Hematopoietic multipotent progenitor cell (in vitro differentiated cells): ENCODE results near the gene SGTA. TPM values are rescaled to one million over a fixed set of nuclear protein-coding genes. Genes with fewer than 3 reads are reported as not detected.

Experiments
- DNase-seq, 3 donors: peaks; one replicate each; pipeline ENCODE4 v3.0.0-alpha.2; 2011 to 2015; ENCODE audit warnings: low read depth in 2 of 3, low spot score in 2 of 3
- total RNA-seq: library from RNA; depleted of rRNA; stranded (reverse); fragments of >200 nt; gene quantifications from one replicate; pipeline ENCODE4 v1.2.3, GENCODE V29; 2012

SGTA gene
- total RNA-seq, 1 donor = 50.6 TPM

DNA sequence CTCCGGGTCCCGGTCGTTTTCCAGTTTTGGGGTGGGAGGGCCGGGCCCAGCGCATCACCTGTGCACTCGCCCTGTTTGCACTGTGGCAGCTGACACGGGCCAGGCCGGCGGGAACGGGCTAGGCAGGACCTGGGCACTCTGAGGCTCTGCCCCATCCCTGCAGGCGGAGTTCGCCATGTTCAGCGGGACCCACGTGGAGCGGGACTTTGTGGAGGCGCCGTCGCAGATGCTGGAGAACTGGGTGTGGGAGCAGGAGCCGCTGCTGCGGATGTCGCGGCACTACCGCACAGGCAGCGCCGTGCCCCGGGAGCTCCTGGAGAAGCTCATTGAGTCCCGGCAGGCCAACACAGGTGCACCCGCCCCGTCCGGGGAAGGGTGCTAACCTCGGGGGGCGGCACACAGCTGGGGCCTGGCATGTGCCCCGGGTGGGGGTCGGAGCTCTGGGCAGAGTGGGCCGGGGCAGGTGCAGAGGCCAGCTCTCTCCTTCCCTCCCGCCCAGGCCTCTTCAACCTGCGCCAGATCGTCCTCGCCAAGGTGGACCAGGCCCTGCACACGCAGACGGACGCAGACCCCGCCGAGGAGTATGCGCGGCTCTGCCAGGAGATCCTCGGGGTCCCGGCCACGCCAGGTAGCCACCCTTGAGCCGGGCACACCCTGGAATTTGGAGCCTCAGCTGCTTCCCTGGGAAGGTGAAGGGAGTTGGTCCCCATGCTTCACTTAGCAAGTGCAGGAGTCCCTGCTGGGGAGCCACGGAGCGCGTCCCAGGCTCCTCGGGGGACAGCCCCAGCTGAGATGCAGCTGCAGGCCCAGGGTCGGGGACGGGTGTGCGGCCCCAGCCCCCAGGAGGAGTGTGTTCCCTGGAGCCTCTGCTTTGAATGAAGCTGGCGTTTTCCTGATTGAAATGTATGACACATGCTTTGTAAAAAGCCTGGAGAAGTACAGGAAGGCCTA lies 27.3 kb upstream of the SGTA start:
- DNase-seq = no peak

DNA sequence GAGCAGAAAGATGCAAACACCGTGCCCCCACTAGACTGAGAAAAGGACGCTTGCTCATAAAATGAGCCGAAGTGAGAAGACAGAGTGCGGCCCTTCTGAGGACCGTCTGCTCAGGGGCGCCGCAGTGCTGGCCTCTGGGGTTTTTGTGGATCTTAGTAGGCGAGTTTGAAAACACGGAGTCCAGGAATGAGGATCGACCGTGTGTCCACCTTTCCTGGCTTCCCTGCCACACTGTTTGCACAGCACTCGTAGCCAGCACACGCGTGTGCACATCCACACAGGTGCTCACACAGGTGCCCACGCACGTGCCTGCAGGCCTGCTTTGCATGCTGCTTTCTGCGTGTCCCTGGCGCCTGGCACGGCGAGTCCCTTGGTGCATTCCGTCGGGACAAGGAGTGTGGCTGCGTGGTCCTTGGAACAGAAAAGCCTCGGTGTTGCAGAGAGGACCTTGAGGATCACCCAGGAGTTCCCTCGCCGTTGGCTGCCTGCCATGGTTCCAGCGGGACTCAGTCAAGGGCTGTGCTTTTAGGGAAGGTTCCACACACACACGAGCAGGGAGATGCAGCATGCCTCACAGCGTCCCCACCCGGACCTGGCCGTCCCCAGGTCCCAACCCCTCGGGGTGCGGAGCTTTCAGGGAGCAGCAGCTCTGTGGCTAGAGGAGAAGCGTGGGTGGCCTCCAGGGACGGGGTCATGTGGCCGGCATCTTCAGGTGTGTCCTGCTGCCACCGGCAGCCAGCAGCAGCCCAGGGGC lies 26.5 kb upstream of the SGTA start:
- no peak for DNase-seq

DNA sequence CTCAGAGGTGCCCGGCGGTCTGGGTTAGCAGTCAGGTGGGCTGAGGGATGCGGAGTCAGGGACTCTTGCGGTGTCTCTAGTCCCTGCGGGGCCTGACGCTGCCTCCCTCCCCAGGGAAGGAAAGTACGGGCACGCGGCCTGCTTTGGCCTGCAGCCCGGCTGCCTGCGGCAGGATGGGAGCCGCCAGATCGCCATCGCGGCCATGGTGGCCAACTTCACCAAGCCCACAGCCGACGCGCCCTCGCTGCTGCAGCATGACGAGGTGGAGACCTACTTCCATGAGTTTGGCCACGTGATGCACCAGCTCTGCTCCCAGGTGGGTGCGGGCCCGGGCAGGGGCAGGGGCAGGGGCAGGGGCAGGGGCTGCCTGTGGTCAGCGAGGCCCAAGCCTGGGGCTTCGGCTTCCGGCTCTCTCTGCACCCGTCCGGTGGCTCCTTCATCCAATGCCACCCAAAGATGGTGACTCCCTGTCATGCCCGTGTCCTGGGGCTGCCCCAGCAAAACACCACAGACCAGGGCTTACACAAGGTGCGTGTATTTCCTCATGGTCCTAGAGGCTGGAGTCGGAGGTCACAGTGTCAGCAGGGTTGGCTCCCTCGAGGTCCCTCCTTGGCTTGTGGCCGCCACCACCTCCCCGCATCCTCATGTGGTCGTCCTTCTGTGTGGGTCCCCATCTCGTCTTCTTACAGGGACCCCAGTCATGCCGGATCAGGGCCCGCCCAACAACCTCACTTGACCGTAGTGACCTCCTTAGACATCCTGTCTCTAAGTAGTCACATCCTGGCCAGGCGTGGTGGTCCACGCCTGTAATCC lies 25.3 kb upstream of the SGTA start:
- DNase-seq = no peak

DNA sequence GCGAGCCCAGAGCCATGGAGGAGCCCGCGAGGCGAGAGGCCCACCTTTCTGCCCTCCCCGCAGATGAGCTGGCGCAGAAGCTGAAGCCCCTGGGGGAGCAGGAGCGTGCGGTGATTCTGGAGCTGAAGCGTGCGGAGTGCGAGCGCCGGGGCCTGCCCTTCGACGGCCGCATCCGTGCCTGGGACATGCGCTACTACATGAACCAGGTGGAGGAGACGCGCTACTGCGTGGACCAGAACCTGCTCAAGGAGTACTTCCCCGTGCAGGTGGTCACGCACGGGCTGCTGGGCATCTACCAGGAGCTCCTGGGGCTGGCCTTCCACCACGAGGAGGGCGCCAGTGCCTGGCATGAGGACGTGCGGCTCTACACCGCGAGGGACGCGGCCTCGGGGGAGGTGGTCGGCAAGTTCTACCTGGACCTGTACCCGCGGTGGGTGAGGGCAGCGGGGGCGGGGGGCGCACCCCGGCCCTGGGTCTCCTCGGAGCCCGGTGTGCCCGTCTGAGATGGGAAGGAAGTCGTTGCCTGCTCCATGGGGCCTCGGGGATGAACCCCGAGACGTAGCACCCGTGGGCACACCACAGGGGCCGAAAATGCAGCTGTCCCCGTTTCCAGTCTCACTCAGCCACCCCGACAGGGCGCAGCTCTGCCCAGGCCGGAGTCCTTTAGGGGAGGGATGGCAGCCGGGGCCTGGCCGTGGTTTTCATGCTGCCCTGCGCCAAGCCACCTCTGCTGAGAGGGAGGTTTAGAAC lies 24.5 kb upstream of the SGTA start:
- DNase-seq = no peak

DNA sequence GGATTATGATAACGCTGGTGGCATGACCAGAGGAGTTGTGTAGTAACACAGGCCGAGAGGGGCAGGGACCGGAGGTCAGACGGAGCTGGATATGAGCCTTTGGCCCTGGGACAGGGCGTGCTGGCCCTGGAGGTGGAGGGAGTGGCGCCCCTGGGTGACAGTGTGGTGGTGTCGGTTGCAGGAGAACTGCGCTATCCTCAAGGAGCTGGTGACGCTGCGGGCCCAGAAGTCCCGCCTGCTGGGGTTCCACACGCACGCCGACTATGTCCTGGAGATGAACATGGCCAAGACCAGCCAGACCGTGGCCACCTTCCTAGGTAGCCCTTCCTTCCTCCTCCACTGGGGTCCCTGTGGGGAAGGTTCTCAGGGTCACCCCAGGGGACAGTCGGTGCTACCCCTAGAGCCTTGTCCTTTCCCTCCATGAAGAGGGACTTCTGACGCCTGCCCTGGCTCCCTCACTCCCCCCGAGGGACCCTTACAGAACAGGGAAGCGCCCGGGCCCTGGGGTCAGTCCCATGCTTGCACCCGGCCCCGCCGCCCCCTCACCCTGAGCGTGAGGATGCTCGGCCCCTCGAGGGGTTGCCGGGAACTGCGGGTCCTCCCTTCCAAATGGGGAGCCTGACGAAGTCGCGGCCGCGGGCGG lies 23.8 kb upstream of the SGTA start:
- no peak for DNase-seq

DNA sequence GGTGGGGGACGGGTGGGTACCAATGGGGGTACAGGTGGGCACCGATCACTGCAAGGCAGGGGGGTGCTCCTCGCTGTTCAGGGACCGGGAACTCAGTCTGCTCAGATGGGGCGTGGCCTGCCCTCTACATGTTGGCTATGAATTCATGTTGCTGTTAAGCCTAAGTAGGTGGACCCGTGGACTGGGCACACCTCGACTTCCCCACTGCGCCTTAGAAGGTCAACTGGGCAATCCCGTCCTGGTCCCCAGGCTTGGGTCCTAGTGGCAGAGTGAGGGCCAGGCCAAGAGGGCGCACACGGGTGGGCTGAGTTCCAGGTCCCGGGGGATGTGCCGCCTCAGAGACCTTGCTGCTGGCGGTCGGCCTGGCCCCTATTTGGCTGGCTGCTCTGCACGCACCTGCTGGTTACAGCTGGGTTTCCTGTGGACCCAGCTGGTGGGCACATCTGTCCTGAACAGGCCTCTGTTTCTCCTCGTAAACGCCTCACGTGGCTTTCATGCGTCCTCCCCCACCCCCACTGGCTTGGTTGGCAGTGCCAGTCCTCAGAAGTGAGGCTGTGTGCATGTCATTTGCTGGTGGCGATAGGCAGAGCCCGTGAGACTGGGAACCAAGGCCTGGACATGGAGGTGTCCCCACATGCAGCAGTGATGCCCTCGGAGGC lies 23.0 kb upstream of the SGTA start:
- DNase-seq = no peak

DNA sequence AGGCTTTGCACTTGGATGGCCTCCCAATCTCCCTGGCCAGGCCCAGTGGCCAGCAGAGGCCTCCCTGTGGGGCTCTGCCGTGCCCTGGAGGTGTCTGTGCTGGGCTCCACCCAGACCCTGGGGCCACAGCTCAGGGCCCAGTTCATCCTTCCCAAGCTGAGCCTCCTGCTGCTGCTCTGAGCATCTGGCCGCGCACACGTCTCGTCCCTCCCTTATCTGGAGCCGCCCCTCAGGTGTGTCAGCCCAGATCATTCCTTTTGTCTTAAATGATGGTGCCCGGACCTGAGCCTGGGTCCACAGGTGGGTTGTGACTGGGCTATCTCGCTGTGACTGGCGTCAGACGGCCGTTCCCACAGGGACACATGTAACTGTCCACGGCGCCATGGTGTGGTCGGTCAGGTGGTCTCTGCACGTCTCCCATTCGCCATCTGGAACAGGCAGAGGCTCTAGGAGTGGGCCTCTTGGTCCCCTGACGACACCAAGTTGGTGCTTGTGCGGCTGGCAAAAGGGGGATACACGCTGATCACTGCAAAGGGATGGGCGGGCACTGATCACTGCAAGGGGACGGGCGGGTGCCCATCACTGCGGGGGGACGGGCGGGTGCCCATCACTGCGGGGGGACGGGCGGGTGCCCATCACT lies 22.3 kb upstream of the SGTA start:
- DNase-seq = no peak

DNA sequence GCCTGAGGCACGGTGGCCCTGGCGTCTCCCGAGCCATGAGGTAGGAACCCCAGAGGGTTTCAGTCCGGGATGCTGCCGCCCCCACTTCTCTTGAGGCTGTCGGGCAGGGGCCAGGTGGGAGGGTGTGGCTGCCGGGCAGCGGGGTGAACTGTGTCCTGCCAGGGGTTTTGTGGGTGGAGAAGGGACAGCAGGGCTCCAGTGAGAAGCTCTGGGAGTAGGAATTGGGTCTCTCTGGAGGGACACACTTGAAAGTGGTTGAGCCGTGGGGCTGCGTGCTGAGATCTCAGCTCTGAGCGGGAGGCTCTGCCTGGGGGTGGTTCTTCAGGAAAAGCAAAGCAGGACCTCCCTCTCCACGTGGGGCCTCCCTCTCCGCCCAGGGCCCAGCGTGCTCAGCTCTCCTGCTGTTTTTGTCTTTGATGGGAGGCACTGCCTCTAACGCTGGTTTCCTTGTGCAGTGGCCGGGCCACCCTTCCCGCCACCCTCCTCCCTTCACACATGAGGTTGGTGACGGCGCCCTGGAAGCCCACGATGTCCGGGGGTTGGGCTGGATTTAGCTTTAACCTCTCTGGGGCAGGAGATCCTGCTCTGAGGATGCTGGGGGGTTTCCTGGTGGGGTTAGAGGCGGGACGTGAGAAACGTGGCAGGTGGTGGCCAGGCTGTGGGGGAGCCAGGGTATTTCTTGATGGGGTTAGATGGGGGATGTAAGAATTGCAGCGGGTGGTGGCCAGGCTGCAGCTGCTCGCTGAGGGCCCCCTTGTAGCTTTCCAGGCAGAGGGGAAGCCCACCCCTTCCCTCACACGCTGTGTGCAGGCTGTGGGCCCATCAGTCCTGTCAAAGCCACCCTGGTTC lies 21.3 kb upstream of the SGTA start:
- DNase-seq = no peak

DNA sequence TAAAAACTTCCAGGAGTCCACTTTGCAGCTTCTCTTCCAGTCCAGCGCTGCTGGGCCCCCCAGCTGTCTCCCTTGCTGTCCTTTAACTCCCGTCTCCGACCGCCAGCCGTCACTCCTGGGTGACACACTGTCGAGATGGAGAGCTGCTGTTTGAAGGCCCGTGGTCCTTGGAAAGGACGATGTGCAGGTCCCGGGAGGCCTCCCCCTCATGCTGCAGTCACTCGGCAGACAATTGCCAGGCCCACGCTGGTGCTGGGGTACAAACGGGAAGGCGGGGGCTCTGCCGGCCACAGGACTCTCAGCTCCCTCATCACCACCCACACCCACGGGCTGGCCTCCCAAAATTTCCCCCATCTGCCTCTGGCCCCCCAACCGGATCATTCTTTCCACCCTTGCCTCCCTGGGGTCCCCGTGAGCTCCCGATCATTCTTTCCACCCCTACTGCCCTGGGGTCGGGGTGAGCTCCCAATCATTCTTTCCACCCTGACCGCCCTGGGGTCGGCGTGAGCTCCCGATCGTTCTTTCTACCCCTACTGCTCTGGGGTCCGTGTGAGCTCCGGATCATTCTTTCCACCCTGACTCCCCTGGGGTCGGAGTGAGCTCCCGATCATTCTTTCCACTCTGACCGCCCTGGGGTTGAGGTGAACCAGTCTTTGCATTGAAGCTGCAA lies 20.5 kb upstream of the SGTA start:
- DNase-seq = no peak

DNA sequence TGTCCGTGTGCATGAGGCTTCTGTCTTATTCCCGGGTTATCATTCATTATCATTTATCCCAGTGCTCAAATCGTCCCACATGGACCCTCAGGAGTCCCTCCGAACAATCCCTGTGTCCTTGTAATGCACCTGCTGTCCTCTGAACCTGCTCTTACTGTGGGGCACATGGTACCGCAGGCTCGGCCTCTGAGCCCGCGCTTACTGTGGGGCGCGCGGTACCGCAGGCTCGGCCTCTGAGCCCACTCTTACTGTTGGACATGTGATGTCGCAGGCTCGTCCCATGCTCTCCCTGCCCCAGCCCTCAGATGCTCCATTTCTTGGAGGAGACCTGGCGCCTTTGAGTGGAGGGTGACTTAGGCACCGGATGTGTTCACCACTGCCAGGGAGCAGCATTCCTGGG lies 19.8 kb upstream of the SGTA start:
- DNase-seq = no peak

DNA sequence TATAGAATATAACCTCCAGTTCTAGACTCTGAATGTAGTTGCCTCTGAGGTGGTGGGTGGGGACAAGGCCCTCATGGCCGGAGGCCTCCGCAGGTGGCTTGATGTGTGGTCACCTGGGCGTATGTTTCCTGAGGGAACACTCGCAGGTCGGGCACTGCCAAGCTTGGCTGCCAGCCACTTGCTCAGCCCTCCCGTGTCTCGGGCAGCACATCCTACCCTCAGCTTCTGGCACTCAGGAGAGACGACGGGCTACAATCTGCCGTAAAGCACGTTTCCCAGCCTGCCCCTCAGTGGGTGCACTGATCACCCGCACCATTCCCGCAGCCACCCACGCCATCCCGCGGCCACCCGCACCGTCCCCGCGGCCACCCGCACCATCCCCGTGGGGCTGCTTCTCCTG lies 17.4 kb upstream of the SGTA start:
- no peak for DNase-seq

DNA sequence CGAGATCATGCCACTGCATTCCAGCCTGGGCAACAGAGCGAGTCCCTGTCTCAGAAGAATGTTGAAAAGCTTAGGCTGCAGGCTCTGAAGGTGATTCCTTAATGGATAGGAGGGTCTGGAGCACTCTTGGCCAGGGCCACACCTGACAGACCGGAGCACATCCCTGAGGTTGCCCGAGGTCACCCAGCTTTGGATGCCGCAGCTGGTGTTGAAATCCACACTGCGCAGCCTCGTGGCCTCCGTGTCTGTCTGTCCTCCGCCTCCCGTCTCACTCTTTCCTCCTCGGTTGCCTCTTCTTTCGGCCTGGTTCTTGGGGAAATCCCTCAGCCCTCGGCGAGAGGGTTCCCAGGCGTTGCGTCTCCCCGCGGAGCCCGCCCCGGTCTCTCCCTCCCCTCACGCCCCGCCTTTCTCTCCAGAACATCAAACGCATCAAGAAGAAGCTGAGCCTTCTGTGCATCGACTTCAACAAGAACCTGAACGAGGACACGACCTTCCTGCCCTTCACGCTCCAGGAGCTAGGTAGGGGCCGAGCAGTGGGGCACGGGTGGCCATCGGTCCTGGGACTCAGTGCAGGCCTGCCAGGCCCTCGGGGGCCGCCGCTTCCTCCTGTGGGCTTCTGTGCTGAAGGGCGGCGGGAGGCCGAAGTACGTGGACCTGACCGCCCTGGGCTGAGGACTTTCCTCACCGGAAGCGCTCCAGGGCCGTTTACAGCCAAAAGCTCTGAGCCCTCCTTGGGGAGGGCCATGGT lies 16.4 kb upstream of the SGTA start:
- no peak for DNase-seq

DNA sequence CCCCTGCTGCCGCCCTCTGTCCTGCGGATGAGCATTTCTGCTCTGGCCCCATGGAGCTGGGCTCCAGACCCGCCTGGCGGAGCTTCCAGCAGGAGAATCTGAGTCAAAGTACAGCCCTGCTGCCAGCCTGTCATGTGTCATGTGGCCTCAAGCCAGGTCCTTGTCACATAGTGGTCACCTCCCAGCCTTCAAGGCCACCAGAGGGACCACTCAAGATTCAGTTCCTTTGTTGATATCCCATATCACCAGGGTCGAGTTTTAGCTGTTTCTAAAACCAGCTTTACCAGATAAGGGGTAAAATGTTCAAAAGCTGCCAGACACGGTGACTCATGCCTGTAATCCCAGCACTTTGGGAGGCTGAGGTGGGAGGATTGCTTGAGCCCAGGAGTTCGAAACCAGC lies 15.7 kb upstream of the SGTA start:
- no peak for DNase-seq

DNA sequence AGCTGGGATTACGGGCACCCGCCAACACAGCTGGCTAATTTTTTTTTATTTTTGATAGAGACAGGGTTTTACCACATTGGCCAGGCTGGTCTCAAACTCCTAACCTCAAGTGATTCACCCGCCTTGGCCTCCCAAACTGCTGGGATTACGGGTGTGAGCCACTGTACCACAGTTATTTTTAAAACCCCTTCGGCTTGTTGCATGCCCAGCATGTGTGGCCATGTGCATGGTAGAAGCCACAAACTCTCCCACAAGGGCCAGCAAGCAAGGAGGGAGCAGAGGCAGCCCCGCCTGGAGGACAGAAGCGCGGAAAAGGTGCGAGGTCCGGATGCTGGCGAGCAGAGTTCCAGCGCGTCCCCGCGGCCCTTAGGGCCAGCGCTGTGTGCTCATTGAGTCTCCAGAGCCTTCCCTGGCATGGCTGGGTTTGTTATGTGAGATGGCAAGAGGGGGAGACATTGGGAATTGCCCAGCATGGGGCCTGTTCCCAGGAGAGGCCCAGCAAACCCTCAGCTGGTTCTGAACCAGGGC lies 15.1 kb upstream of the SGTA start:
- no peak for DNase-seq

DNA sequence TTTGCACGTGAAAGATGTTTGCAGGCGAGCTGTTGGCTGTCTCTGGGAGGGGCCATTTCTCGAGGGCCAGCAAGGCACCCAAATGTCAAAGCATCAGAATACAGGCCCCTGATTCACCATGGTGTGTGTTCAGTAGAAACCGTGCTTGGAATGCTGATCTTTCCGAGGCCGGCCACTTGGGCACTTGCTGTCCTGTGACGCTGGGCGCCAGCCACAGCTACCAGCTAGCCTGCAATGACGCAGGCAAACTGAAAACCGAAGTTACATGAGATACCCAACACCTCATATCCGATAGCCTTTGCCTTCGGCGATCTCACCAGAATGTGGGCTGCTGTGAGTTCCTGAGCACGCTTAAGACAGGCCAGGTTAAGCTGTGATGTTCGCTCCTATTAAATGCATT lies 14.2 kb upstream of the SGTA start:
- DNase-seq = no peak

DNA sequence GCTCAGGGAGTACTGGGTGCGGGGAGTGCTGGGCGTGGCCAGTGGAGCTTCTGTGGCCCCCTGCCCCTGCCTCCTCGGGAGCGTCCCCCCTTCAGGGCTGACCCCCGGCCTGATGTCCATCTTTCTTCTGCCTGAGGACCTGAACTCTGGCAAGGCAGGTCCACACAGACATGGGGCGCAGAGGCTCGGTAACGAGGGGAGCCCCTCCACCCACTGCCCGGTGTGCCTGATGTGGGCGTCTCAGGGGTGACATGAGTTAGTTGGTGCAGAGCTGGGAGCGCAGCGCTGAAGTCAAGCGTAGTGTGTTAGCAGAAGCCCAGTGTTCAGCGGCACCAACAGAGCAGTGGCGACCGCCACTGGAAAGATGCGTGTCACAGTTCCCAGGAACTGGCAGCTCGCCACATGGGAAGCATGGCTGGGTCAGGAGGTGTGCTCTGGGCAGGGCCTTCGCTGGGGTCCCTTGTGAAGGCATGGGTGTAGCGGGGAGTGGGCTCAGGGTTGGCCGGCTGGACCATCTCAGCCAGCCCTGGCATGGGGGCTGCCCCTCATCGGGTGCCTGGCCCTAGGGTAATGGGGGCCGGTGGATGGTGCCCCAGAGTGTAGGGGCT lies 13.7 kb upstream of the SGTA start:
- no peak for DNase-seq
